Neural cell (in vitro differentiated cells): ENCODE results near the gene GJA3.

Source experiments
- CTCF ChIP-seq: fragments of 450-650 bp; IDR thresholded peaks from 2 replicates; pipeline ENCODE4 v1.5.1; 2014; ENCODE audit warnings: antibody characterized with exemption, mild to moderate bottlenecking, moderate library complexity; ENCODE audit not compliant: poor library complexity, severe bottlenecking
- EZH2 ChIP-seq: fragments of 200-600, 300-800 bp; shearing (Covaris generic), sonication (generic); IDR thresholded peaks from 2 replicates; pipeline ENCODE4 v1.6.1; 2014; ENCODE audit warnings: antibody characterized with exemption, low read length, borderline replicate concordance, mild to moderate bottlenecking; ENCODE audit not compliant: insufficient read depth, poor library complexity, severe bottlenecking
- MXI1 ChIP-seq: fragments of 450-650 bp; conservative IDR thresholded peaks from 2 replicates; pipeline ENCODE4 v1.6.1; 2014; ENCODE audit warnings: antibody characterized with exemption, mild to moderate bottlenecking; ENCODE audit not compliant: poor library complexity, severe bottlenecking
- RAD21 ChIP-seq: fragments of 450-650 bp; conservative IDR thresholded peaks from 2 replicates; pipeline ENCODE4 v1.6.1; 2014; ENCODE audit warnings: antibody characterized with exemption, mild to moderate bottlenecking, moderate library complexity

GRCh38 chr13:20116213-20116612 lies 44.6 kb downstream of the GJA3 start:
- TF ChIP-seq CTCF (no peak), RAD21 (no peak), MXI1 (no peak), EZH2 (no peak)
